GM19035 (cell line): ENCODE data around the gene BAIAP2L2.
"Not testable (repeated sequence)": the region's sequence is repeated elsewhere in the genome, so short reads cannot be mapped to it uniquely, and the experiment has no call there.

Experiments
- ATAC-seq: cut with Tn5 transposase; IDR thresholded peaks from one replicate; pipeline ENCODE4 v1.9.1; 2021; ENCODE audit not compliant: unreplicated experiment

The BAIAP2L2 gene

GRCh38 chr22:38110008-38110862, at the start of gene BAIAP2L2:
TSS of gene BAIAP2L2 (minus strand) at chr22:38110684. CDS start at chr22:38110525, 159 bp downstream.
- no peak for ATAC-seq

GRCh38 chr22:38155703-38156102, 45.2 kb upstream of the BAIAP2L2 start:
- no peak for ATAC-seq

GRCh38 chr22:38154563-38154915, 44.1 kb upstream of the BAIAP2L2 start:
- not testable (repeated sequence) for ATAC-seq

- no peak for ATAC-seq
Measured at GRCh38 chr22:38153821-38154562, 43.5 kb upstream of the BAIAP2L2 start.

- no peak for ATAC-seq
Measured at GRCh38 chr22:38151126-38151500, 40.6 kb upstream of the BAIAP2L2 start.

GRCh38 chr22:38148245-38148644, 37.8 kb upstream of the BAIAP2L2 start:
- no peak for ATAC-seq

GRCh38 chr22:38146166-38146565, 35.7 kb upstream of the BAIAP2L2 start:
- ATAC-seq = not testable (repeated sequence)

GRCh38 chr22:38144025-38144405, 33.5 kb upstream of the BAIAP2L2 start:
- no peak for ATAC-seq

- no peak for ATAC-seq
Measured at GRCh38 chr22:38142606-38143005, 32.1 kb upstream of the BAIAP2L2 start.

- ATAC-seq = no peak
Measured at GRCh38 chr22:38141217-38141973, 30.9 kb upstream of the BAIAP2L2 start.

GRCh38 chr22:38139901-38140300, 29.4 kb upstream of the BAIAP2L2 start:
- no peak for ATAC-seq

- no peak for ATAC-seq
Measured at GRCh38 chr22:38138961-38139360, 28.5 kb upstream of the BAIAP2L2 start.

GRCh38 chr22:38137876-38138687, 27.6 kb upstream of the BAIAP2L2 start:
- ATAC-seq = no peak

GRCh38 chr22:38136607-38137006, 26.1 kb upstream of the BAIAP2L2 start:
- no peak for ATAC-seq

GRCh38 chr22:38135133-38135706, 24.7 kb upstream of the BAIAP2L2 start:
- no peak for ATAC-seq

GRCh38 chr22:38133331-38133730, 22.8 kb upstream of the BAIAP2L2 start:
- no peak for ATAC-seq

- no peak for ATAC-seq
Measured at GRCh38 chr22:38132794-38133193, 22.3 kb upstream of the BAIAP2L2 start.

- no peak for ATAC-seq
Measured at GRCh38 chr22:38132136-38132535, 21.7 kb upstream of the BAIAP2L2 start.

GRCh38 chr22:38131399-38131798, 20.9 kb upstream of the BAIAP2L2 start:
- ATAC-seq = no peak

GRCh38 chr22:38129856-38130255, 19.4 kb upstream of the BAIAP2L2 start:
- no peak for ATAC-seq
